ENCODE results near the gene C19orf81. TPM values are rescaled to one million over a fixed set of nuclear protein-coding genes. Genes with fewer than 3 reads are reported as not detected.

The C19orf81 gene
- total and polyA plus RNA-seq, 2 donors (not counting 3 experiments of a cell fraction or from before 2014, with no cell fraction given): 0.79 to 2.5 TPM

DNA sequence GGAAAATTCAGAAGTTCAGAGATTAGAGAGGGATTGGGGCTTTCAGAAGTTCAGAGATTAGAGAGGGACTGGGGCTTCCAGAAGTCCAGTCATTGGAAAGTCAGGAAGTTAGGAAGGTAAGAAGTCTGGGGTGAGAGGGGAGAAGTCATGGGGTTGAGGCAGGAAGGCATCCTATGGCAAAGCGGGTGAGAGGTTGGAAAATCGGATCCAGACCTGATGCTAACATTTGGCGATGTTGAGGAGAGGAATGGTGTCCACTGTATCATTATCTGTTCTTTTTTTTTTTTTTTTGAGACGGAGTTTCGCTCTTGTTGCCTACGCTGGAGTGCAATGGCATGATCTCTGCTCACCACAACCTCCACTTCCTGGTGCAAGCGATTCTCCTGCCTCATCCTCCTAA is 20.7 kb upstream of the C19orf81 start:
- Histone ChIP-seq H3K27ac (ENCODE audit: insufficient read depth, low read depth, low read length) (no peak overlapping the region), H3K9ac (replicated peaks; ENCODE audit: extremely low read depth, insufficient read depth, low read length) (no peak overlapping the region), H4K20me1 (replicated peaks; ENCODE audit: control insufficient read depth, extremely low read depth, insufficient read depth, low read length) (no peaks in the 10 kb centered on the region), H3K4me1 (ENCODE audit: control insufficient read depth, extremely low read depth, insufficient read depth, low read length) (no peaks in the 10 kb centered on the region), H3K4me3 (replicated peaks in 1 of 3; ENCODE audit: insufficient read depth in 1 of 3, low read depth in 1 of 3, low read length in 3 of 3) (no peak overlapping the region), H3K4me2 (ENCODE audit: insufficient read depth, low read length) (no peak overlapping the region), H3K9me3 (replicated peaks; ENCODE audit: control insufficient read depth, insufficient read depth, low read length) (no peaks in the 10 kb centered on the region), H3K79me2 (ENCODE audit: control insufficient read depth, insufficient read depth, low read length) (no peaks in the 10 kb centered on the region), H3K27me3 (ENCODE audit: control insufficient read depth in 2 of 2, insufficient read depth in 2 of 2, low read length in 2 of 2) (no peaks in the 10 kb centered on the region), H3K9me1 (replicated peaks; ENCODE audit: control insufficient read depth, extremely low read depth, insufficient read depth, low read length) (no peaks in the 10 kb centered on the region), H2AFZ (ENCODE audit: low read depth, low read length) (no peak overlapping the region), H3K36me3 (ENCODE audit: control insufficient read depth in 2 of 2, extremely low read depth in 1 of 2, insufficient read depth in 2 of 2, low read length in 2 of 2) (no peaks in the 10 kb centered on the region)
- no peak for TF ChIP-seq GATA2 (IDR thresholded peaks at IDR 0.05; ENCODE audit: insufficient read depth, insufficient read length, low read depth, low read length)
- TF ChIP-seq EZH2 (IDR thresholded peaks at IDR 0.05; ENCODE audit: borderline replicate concordance, low read depth, low read length, severe bottlenecking): no peak
- no peak for TF ChIP-seq CTCF (IDR thresholded peaks at IDR 0.05; ENCODE audit: extremely low read depth in 1 of 2, insufficient read depth in 1 of 2, low read depth in 1 of 2, low read length in 2 of 2)
- TF ChIP-seq POLR2AphosphoS5 (IDR thresholded peaks at IDR 0.05; ENCODE audit: insufficient read depth, low read depth, low read length): no peak
- TF ChIP-seq POLR2A (IDR thresholded peaks at IDR 0.05; ENCODE audit: low read depth, low read length): no peak
- no peak for TF ChIP-seq JUN (IDR thresholded peaks at IDR 0.05; ENCODE audit: borderline replicate concordance, insufficient read depth, insufficient read length, low read depth)
- TF ChIP-seq FOS (IDR thresholded peaks at IDR 0.05; ENCODE audit: borderline replicate concordance, insufficient read depth, low read length): no peak
- TF ChIP-seq, protein P1, sequence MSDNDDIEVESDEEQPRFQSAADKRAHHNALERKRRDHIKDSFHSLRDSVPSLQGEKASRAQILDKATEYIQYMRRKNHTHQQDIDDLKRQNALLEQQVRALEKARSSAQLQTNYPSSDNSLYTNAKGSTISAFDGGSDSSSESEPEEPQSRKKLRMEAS (IDR thresholded peaks at IDR 0.05; ENCODE audit: insufficient read depth, insufficient read length): no peak
- no peak for TF ChIP-seq MYC (IDR thresholded peaks at IDR 0.05; ENCODE audit: low read depth, low read length)
- ChIA-PET CTCF (no interaction called here), POLR2A (no interaction called here)
- BruUV-seq (replicated peaks): no TSS peak
- no peak for DNase-seq (ENCODE audit: low read depth, low spot score)
- intact Hi-C loops (cut with micrococcal nuclease) (no loop called here), dilution Hi-C loops (cut with MboI; ENCODE audit: extremely low pct_ligation_motif_present, low sequenced_read_pairs) (no loop called here)
- no peak for FAIRE-seq

All from endothelial cell of umbilical vein (primary cell).